Prostate gland (tissue), 2 donors: Measurements from ENCODE around the gene BFSP1.

Source experiments
- CTCF ChIP-seq, 4 experiments: fragments of 200-600 bp in 2 of 4; fragments of 450-650 bp in 2 of 4; sonication (generic) in 2 of 4; IDR thresholded peaks; 1 replicate in 3 of 4; 2 replicates in 1 of 4; pipeline ENCODE4 v1.5.1; 2016 to 2019; ENCODE audit warnings: antibody characterized with exemption in 4 of 4, mild to moderate bottlenecking in 2 of 4, moderate library complexity in 2 of 4
- POLR2A ChIP-seq: fragments of 450-650 bp; IDR thresholded peaks from one replicate; pipeline ENCODE4 v1.6.1; 2016; ENCODE audit warnings: antibody characterized with exemption, mild to moderate bottlenecking
- POLR2AphosphoS5 ChIP-seq: sonication (generic); formaldehyde crosslinking; IDR thresholded peaks from one replicate; pipeline ENCODE4 v1.6.1; 2017; ENCODE audit warnings: antibody characterized with exemption

- no peak for TF ChIP-seq CTCF (IDR thresholded peaks at IDR 0.05)
- no peak for TF ChIP-seq POLR2A
- TF ChIP-seq POLR2AphosphoS5 = no peak
Observed at GRCh38 chr20:17537959-17538358, 6.8 kb upstream of the BFSP1 start.
